Panc1 (cell line): ENCODE data around the gene HLA-A. TPM values are rescaled to one million over a fixed set of nuclear protein-coding genes. Genes with fewer than 3 reads are reported as not detected.

ENCODE experiments used
- ATAC-seq: fragments of 200-7000 bp; cut with Tn5 transposase; 2 replicates; pipeline ENCODE4 v1.9.1; 2020; ENCODE audit warnings: mild to moderate bottlenecking, moderate library complexity
- Bru-seq: library from RNA; stranded (reverse); fragments of 400-500 nt; gene quantifications from one replicate; lab custom pipeline; 2021; lab: Mats Ljungman, UMichigan
- BruChase-seq, 2 experiments: library from RNA; stranded (reverse); fragments of 400-500 nt; gene quantifications; one replicate each; lab custom pipeline; 2021; lab: Mats Ljungman, UMichigan
- BruUV-seq: library from RNA; stranded (reverse); fragments of 400-500 nt; replicated peaks from 2 replicates; lab custom pipeline; 2021; lab: Mats Ljungman, UMichigan
- CTCF ChIA-PET: fragments of 300-600 bp; sonication (Branson Sonifier 250); formaldehyde crosslinking; loops from one replicate; lab custom pipeline; 2022; ENCODE audit warnings: antibody characterized with exemption; lab: Charles Lee
- POLR2A ChIA-PET: fragments of 300-600 bp; sonication (Branson Sonifier 250); formaldehyde crosslinking; loops from one replicate; lab custom pipeline; 2022; ENCODE audit warnings: antibody characterized with exemption; lab: Charles Lee
- DNase-seq: peaks from one replicate; pipeline ENCODE4 v3.0.0-alpha.2; 2010; ENCODE audit warnings: low read depth, low spot score
- H3K27ac ChIP-seq: 2 replicates; pipeline ENCODE4 v1.5.1; 2011; ENCODE audit warnings: mild to moderate bottlenecking, low read length, inconsistent platforms
- H3K27me3 ChIP-seq: fragments of 200-500 bp; sonication (Bioruptor generic); 2 replicates; pipeline ENCODE4 v1.6.0; 2014; ENCODE audit warnings: low read length, inconsistent platforms; ENCODE audit not compliant: control insufficient read depth, insufficient read depth
- H3K36me3 ChIP-seq: fragments of 200-500 bp; sonication (Bioruptor generic); 2 replicates; pipeline ENCODE4 v1.5.1; 2014; ENCODE audit warnings: inconsistent platforms, mild to moderate bottlenecking, low read length, moderate library complexity; ENCODE audit not compliant: control insufficient read depth, insufficient read depth
- H3K4me1 ChIP-seq: 2 replicates; pipeline ENCODE4 v1.5.1; 2011; ENCODE audit warnings: inconsistent platforms, mild to moderate bottlenecking, low read length, moderate library complexity; ENCODE audit not compliant: control insufficient read depth, insufficient read depth
- H3K4me3 ChIP-seq, 2 experiments: 2 replicates each; pipeline ENCODE4 v1.5.1; 2011 to 2012; ENCODE audit warnings: low read depth in 2 of 2, low read length in 2 of 2, mild to moderate bottlenecking in 2 of 2, inconsistent platforms in 1 of 2, moderate library complexity in 1 of 2
- H3K9me3 ChIP-seq: fragments of 200-500 bp; sonication (Bioruptor generic); 2 replicates; pipeline ENCODE4 v1.5.1; 2014; ENCODE audit warnings: low read depth, mild to moderate bottlenecking, inconsistent platforms, low read length, moderate library complexity; ENCODE audit not compliant: control insufficient read depth, insufficient read depth
- CTCF ChIP-seq: fragments of 450-650 bp; IDR thresholded peaks from 2 replicates; pipeline ENCODE4 v1.5.1; 2017; ENCODE audit warnings: mild to moderate bottlenecking
- POLR2AphosphoS5 ChIP-seq: IDR thresholded peaks from 2 replicates; pipeline ENCODE4 v1.6.1; 2012; ENCODE audit warnings: mild to moderate bottlenecking, low read depth, low read length, moderate library complexity
- REST ChIP-seq, 2 experiments: IDR thresholded peaks; 2 replicates each; pipeline ENCODE4 v1.6.1; 2011 to 2012; ENCODE audit warnings: low read depth in 2 of 2, control low read depth in 1 of 2, low read length in 1 of 2, mild to moderate bottlenecking in 1 of 2, moderate library complexity in 1 of 2; ENCODE audit not compliant: insufficient read depth in 1 of 2
- SIN3A ChIP-seq: IDR thresholded peaks from 2 replicates; pipeline ENCODE4 v1.6.1; 2012; ENCODE audit warnings: low read depth, mild to moderate bottlenecking, low read length, moderate library complexity, borderline replicate concordance; ENCODE audit not compliant: insufficient read depth
- TCF7L2 ChIP-seq: IDR thresholded peaks from 2 replicates; pipeline ENCODE4 v1.6.1; 2011; ENCODE audit warnings: mild to moderate bottlenecking, low read depth, low read length, inconsistent platforms
- in situ Hi-C: cut with HindIII; loops from 2 replicates; pipeline ENCODE4 v1.10.0; 2016; ENCODE audit warnings: low sequenced_read_pairs, low pct_unique_long_range_greater_than_20kb
- intact Hi-C: fragments of 100-400 bp; cut with micrococcal nuclease; formaldehyde crosslinking; loops from one replicate; pipeline ENCODE4 v1.10.0; 2022; ENCODE audit not compliant: unreplicated experiment
- long read RNA-seq: library from polyadenylated mRNA; unstranded; transcript quantifications from one replicate; pipeline ENCODE4 v2.0.0, GENCODE V29; 2021; ENCODE audit not compliant: unreplicated experiment
- polyA plus RNA-seq: library from polyadenylated mRNA; unstranded; fragments of >200 nt; gene quantifications from one replicate; pipeline ENCODE4 v1.2.1, GENCODE V29; 2012; ENCODE audit warnings: missing spikeins; ENCODE audit not compliant: insufficient read length
- total RNA-seq: library from RNA; stranded (reverse); gene quantifications from one replicate; pipeline ENCODE4 v1.2.1, GENCODE V29; 2021; ENCODE audit not compliant: unreplicated experiment

HLA-A gene
- total RNA-seq (397 TPM), Bru-seq, nascent RNA (percentile 90 among the genes with signal in this experiment), BruChase-seq, experiment 1, labeled RNA remaining after a 2-hour chase (percentile 91 among the genes with signal in this experiment), BruChase-seq, experiment 2, labeled RNA remaining after a 6-hour chase (percentile 96 among the genes with signal in this experiment)
- polyA plus RNA-seq = 603 TPM
- long read RNA-seq, transcript HLA-A-203 (8 exons, 1,611 nt) = major isoform, 223 of 487 reads
- long read RNA-seq, transcript HLA-A-202 (8 exons, 1,854 nt) = minor isoform, 43 of 487 reads
- long read RNA-seq, partial matches to known transcripts = 170 of 487 reads
- long read RNA-seq, other reads (novel, unspliced or antisense) = 51 of 487 reads

- peak within 1 kb of the TSS; percentile 62 to 78 for H3K4me3 ChIP-seq
- in situ Hi-C loops (no loop called here), intact Hi-C loops (no loop called here)
- H3K4me1 ChIP-seq = peaks cover 4% of the 10 kb centered on the region
- no peak for DNase-seq
- H3K27ac ChIP-seq = peak within 1 kb of the TSS; percentile 89
- H3K27me3 ChIP-seq = no peaks in the 10 kb centered on the region
- peak; percentile 98 for ATAC-seq
- no peaks in the 10 kb centered on the region for H3K36me3 ChIP-seq
- TSS peak; percentile 96 for BruUV-seq
- TF ChIP-seq SIN3A (no peak), POLR2AphosphoS5 (peak; percentile 60; the same call in 1 of the 2 replicates)
- no peaks in the 10 kb centered on the region for H3K9me3 ChIP-seq
- POLR2A ChIA-PET = no interaction called here
- CTCF ChIA-PET = no interaction called here
Observed at GRCh38 chr6:29942275-29943052, at the start of gene HLA-A. Gene HLA-A (plus strand): TSS chr6:29942532. CDS start chr6:29942554, 22 bp downstream.

DNA sequence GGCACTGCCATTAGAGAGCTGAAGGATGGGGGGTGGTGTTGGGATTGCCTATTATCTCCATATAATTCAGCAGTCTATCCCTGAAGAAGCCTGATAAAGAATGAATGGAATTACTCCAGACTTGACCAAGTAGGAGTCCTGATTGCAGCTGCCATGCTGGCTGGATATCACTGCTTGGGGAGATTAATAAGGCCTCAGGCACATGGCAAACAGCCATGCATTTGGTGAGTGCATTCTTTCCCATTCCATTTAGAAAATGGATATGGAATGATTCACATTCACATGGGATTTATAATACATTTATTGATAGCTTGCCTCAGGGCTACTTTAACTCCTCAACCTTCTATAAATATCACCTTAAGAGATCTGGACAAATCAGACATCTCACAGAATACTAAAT lies 49.6 kb upstream of the HLA-A start:
- ChIA-PET POLR2A (no interaction called here), CTCF (no interaction called here)
- Histone ChIP-seq H3K27me3 (no peaks in the 10 kb centered on the region), H3K9me3 (no peaks in the 10 kb centered on the region), H3K4me3 (no peak overlapping the region), H3K36me3 (no peaks in the 10 kb centered on the region; the same call in 1 of the 2 replicates), H3K27ac (no peak overlapping the region), H3K4me1 (0 out of 2 replicates have a peak, but pooled peaks cover 3% of the 10 kb centered on the region)
- ATAC-seq (no peak), DNase-seq (no peak)
- TF ChIP-seq REST (IDR thresholded peaks at IDR 0.05; ENCODE audit: insufficient read depth in 1 of 2, low read depth in 2 of 2, low read length in 1 of 2) = no peak
- intact Hi-C loops (no loop called here), in situ Hi-C loops (no loop called here)
- BruUV-seq = no TSS peak

GRCh38 chr6:29899281-29899680 lies 43.1 kb upstream of the HLA-A start:
- no peaks in the 10 kb centered on the region for H3K4me1 ChIP-seq
- ChIA-PET CTCF (no interaction called here), POLR2A (no interaction called here)
- H3K36me3 ChIP-seq = no peaks in the 10 kb centered on the region
- no peak overlapping the region for H3K4me3 ChIP-seq
- no peaks in the 10 kb centered on the region for H3K9me3 ChIP-seq
- TF ChIP-seq POLR2AphosphoS5 (no peak), CTCF (no peak), SIN3A (no peak), REST (IDR thresholded peaks at IDR 0.05; ENCODE audit: insufficient read depth in 1 of 2, low read depth in 2 of 2, low read length in 1 of 2) (no peak), TCF7L2 (no peak)
- no peak for DNase-seq
- H3K27ac ChIP-seq = no peak overlapping the region
- H3K27me3 ChIP-seq = no peaks in the 10 kb centered on the region; the same call in 1 of the 2 replicates
- no TSS peak for BruUV-seq
- ATAC-seq = no peak
- in situ Hi-C loops (no loop called here), intact Hi-C loops (no loop called here)
